AG09309 (cell line): ENCODE results near the gene C1orf232.

Source experiments
- DNase-seq: peaks from one replicate; pipeline ENCODE4 v3.0.0-alpha.2; 2010; ENCODE audit warnings: low read depth
- H3K4me3 ChIP-seq: 2 replicates; pipeline ENCODE4 v1.5.1; 2011; ENCODE audit warnings: mild to moderate bottlenecking, low read depth, low read length, moderate library complexity; ENCODE audit not compliant: control insufficient read depth
- TF ChIP-seq, protein P1 (sequence below): IDR thresholded peaks from 2 replicates; pipeline ENCODE4 v1.5.1; 2011; ENCODE audit warnings: mild to moderate bottlenecking, low read depth, low read length, inconsistent platforms; ENCODE audit not compliant: insufficient read depth, control insufficient read depth; ENCODE audit errors: missing control alignments

Gene C1orf232

DNA sequence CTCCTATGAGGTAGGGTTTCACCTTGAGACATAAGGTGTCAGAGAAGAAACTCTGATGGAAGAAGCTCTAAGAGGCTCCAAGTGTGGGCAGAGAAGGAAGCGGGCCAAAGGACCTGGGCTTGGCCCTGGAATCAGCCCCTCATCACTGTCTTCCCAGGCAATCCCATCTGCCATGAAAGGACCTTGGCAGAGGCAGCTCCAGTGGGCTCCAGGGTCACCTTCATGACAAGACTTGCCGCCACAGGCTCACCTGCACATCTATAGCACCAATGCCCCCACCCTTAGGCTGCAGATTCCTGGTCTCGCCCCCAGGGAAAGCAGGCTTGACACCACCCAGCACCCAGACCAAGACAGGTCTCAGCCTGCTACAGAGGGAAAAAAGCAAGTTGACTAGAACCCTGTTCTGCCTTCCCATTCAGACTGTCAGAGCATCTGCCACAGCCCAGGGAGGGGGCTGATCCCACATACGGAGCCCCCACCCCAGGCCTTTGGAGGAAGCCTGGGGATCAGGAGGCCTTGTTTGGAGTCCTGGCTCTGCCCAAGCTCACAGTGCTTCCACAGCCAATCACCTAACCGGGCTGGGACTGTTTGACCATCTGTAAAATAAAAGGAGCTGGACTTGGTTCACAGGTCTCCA is 10.4 kb downstream of the C1orf232 start:
- no peak overlapping the region for H3K4me3 ChIP-seq
- TF ChIP-seq, protein P1, sequence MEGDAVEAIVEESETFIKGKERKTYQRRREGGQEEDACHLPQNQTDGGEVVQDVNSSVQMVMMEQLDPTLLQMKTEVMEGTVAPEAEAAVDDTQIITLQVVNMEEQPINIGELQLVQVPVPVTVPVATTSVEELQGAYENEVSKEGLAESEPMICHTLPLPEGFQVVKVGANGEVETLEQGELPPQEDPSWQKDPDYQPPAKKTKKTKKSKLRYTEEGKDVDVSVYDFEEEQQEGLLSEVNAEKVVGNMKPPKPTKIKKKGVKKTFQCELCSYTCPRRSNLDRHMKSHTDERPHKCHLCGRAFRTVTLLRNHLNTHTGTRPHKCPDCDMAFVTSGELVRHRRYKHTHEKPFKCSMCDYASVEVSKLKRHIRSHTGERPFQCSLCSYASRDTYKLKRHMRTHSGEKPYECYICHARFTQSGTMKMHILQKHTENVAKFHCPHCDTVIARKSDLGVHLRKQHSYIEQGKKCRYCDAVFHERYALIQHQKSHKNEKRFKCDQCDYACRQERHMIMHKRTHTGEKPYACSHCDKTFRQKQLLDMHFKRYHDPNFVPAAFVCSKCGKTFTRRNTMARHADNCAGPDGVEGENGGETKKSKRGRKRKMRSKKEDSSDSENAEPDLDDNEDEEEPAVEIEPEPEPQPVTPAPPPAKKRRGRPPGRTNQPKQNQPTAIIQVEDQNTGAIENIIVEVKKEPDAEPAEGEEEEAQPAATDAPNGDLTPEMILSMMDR, result no peak
- DNase-seq, result no peak

DNA sequence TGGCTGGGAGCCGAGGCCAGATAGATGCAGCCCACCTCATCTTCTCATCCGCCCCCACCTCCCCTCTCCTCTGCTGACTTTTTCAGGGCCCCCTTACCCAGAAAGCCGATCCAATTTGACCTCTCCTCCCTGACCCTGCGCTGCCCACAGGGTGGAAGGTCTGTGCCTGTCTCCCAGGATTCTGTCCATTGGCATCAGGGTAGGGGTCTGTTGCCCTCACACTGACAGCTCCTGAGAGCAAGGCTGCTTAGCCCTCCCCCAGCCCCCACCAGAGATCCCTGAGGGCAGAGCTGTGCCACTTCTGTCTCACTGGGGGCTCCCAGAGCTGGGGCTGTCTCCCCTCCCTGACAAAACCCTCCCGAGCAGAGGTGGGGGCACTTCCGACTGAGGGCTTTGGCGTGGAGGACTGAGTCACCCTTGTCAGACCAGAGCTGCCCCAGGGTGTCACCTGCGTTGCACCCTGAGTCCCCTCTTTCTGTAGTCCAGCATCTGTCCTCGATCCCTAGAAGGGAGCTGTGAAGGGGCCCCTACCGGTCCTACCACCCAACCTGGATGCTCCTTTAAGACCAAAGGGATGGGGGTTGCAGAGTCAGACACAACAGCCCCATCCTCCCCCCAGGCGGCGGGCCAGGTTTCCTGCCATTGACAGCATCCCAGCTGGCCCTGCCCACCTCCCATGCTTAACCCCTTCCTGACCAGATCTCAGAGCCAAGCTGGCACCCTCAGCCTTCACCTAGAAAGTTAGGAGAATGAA is 12.3 kb downstream of the C1orf232 start:
- H3K4me3 ChIP-seq, result no peak overlapping the region
- TF ChIP-seq, protein P1, result no peak
- no peak for DNase-seq

DNA sequence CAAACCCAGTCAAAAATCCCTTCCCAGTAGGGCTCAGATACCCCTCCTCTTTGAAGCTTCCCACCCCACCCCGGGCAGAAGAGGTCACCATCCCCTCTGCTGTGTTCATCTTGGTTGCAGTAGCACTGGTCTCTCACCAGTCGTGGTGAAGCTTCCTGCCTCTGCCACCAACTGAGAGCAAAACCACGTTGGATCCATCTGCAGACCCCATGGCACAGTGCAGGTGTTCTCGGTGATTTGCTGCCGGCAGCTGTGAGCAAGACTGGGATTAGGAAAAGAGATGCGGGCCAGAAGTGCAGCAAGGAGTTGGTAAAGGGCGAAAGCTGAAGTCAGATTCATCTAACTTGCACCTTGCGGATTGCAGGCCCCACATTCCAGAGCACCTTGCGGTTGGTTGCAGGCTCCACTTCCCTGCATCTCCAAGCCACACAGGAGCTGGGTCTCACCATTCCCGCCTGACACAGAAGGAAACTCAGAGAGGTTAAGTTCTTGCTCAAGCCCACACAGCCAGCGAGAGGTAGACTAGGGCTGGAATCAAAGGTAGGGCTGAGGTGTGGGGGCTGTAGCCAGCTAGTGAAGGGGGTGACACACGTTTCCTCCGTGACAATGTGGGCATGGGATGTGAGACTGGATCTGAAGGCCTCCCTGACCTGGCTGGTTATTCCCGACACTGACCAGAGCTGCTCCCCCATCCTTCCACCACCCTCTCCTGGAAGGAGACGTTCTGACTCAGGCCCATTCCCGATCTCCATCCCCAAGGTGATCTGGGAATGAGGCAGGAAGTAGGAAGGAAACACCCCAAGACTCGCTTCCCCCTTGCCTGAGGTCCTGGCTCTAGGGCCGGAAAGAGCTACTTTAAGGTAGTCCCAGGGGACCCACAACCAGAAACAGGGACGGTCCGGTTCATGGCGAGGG is 13.1 kb downstream of the C1orf232 start:
- no peak for DNase-seq
- TF ChIP-seq, protein P1, result no peak
- H3K4me3 ChIP-seq, result no peak overlapping the region

DNA sequence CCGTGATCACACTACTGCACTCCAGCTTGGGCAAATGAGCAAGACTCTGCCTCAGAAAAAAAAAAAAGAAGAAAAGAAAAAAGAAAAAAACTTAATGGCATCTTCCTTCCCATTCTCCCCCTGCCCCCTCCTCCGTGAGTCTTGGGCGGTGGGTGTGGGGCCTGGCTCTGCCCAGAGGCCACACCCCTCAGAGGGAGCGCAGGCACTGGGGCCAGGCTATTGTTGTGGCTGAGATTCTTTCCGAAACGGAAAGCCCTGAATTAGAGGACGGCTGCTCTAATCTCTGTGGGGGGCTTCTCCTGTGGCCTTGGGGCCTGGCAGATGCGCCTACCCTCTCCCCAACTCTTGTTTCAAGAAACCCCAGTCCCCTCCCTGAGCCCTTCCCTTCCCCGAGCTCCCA is 14.0 kb downstream of the C1orf232 start:
- TF ChIP-seq, protein P1, result no peak
- no peak for DNase-seq
- H3K4me3 ChIP-seq, result no peak overlapping the region

DNA sequence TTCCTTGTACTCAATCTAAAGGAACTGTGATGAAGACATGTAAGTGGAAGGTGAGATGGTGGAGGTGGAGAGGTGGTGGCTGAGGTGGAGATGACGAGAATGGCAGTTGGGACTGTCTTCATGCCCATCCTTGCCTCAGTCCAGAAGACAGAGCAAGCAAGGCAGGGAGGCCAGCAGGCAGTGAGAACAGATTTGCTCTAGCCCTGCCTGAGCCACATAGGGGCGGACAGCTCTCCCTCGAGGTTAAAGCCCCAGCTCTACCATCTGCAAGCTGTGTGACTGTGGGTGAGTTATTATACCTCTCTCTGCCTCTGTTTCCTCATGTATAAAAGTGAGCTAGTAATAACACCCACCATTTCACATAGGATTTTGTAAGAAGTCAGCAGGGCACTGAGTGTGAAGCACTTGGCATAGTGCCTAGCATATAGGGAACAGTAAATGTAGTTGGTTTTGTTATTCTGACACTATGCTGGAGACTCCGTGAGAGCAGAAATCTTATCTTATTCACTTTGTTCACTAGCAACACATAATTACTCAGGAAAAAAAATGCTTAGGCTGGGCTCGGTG is 14.7 kb downstream of the C1orf232 start:
- TF ChIP-seq, protein P1, result no peak
- no peak for DNase-seq
- H3K4me3 ChIP-seq, result no peak overlapping the region

DNA sequence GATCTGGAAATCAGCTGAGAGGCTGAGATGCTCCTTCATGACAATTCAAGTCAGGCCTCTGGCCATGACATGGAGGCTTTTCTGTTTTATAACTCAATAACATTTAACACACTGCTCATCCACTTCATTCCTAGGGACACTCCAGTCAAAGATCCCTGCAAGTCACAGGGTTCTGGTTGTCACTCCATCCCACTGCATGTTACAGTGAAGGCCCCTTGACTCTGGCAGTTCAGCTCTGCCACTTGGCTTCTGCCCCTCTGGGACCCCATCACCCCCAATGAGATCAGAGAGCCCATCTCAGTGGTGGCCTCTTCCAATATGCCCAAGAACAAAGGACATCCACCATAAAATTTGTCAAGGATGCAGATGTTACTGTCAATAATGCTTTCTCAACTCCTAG is 19.9 kb downstream of the C1orf232 start:
- DNase-seq, result no peak
- no peak overlapping the region for H3K4me3 ChIP-seq
- TF ChIP-seq, protein P1, result no peak
